AG09309 (cell line): ENCODE data around the gene STK25.

Source experiments
- DNase-seq: peaks from one replicate; pipeline ENCODE4 v3.0.0-alpha.2; 2010; ENCODE audit warnings: low read depth
- H3K4me3 ChIP-seq: 2 replicates; pipeline ENCODE4 v1.5.1; 2011; ENCODE audit warnings: mild to moderate bottlenecking, low read depth, low read length, moderate library complexity; ENCODE audit not compliant: control insufficient read depth
- CTCF ChIP-seq: IDR thresholded peaks from 2 replicates; pipeline ENCODE4 v1.5.1; 2011; ENCODE audit warnings: mild to moderate bottlenecking, low read depth, low read length, inconsistent platforms; ENCODE audit not compliant: insufficient read depth, control insufficient read depth; ENCODE audit errors: missing control alignments

STK25 gene

DNA sequence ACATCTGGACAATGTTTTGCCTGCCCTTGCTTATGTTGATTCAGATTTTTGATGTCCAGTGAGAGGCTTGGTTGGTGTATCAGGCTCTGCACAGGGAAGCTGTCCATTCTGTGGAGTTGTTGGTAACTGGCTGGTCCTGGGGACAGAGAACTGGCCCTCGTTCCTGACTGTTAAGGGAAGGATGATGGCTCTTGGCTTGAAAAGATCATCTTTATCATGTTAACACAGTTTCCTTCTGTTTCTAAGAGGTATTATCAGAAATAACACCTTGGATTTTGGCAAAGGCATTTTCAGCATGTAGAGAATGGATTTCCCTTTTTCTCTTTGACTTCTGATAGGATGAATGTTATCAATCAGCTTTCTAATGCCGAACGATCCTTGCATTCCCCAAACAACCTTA, 19.3 kb downstream of the STK25 start:
- H3K4me3 ChIP-seq, result no peak overlapping the region
- no peak for TF ChIP-seq CTCF
- DNase-seq, result no peak

- H3K4me3 ChIP-seq, result no peak overlapping the region
- no peak for DNase-seq
- no peak for TF ChIP-seq CTCF
Observed at GRCh38 chr2:241485172-241485911, 23.0 kb downstream of the STK25 start.

- no peak overlapping the region for H3K4me3 ChIP-seq
- TF ChIP-seq CTCF, result no peak
- DNase-seq, result no peak
Observed at GRCh38 chr2:241483305-241483704, 25.1 kb downstream of the STK25 start.

DNA sequence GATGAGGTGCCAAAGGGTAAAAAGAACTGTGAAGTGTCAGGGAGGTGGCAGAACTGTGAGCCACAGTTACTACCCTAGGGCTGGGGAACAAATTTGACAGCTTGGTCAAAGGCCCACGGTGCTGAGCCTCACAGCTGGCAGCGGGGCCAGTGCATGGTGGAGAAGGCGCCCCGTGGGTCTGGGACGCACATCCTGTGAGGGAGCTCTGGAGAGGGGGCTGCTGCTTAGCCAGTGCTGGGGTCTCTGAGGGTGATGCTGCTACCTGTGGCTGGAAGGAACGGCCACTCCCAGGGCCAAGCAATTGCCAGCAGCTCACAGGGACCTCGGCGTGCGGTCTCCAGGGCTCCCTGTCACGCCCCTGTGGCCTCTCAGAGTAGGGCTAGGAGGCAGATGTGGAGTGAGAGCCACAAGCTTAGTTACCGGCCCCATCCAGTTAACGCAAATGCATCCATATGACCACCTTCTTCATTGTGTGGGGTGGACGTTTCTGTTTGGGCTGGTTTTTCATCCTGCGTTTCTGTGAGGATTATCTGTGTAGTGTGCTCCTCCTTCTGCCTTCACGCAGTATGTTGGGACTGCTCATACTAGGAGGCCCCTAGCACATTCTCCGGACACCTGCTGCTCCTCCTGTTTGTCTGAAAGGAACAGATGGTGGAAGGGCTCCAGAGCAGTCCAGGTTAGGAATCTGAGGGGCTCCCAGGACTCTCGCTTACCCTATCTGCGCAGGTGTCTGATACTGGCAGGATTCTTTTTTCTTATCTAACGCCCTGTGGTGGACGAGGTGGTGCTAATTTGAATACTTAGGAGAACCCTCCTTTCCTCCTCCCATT, 26.0 kb downstream of the STK25 start:
- H3K4me3 ChIP-seq, result no peak overlapping the region
- DNase-seq, result no peak
- TF ChIP-seq CTCF, result no peak

- no peak for DNase-seq
- no peak for TF ChIP-seq CTCF
- no peak overlapping the region for H3K4me3 ChIP-seq
Observed at GRCh38 chr2:241481687-241482086, 26.7 kb downstream of the STK25 start.

DNA sequence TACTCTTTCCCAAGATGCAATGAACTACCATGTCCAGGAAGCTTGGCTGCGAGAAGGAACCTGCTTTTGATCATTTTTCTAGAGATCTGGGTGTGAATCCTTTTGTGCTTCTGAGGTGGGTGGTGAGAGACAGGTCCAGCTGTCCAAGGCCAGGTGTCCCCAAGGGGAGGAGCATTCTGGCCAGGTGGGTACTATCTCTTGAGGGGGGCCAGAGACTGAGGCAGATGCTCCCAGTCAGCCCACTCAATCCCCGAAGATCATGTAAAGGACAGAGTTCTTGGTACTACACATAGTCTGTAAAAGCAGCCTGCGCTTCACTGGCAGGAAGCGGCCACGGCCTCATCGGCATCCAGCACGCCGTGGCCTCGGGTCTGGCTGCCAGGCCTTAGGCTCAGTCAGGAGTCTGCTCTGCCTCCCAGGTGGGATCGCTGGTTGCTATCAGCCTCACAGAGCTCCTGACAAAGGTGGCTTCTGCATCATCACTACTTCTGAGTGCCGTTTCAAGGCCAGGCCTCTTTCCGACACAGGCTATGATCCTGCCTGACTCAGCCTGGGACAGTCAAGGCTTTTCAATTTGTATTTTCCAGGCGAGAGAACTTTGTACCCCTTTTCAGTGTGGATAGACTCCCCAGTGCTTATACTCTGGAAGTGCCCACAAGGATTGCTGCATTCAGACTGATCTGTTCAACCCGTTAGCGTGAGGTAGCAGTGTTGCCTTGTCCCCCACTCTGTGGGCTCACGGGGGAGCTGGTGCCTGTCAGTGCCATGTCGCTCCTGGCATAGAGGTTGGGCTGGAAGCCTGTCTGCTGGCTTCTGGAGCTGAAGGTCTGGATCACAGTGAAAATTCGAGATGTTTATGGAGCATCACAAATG, 29.1 kb downstream of the STK25 start:
- no peak for TF ChIP-seq CTCF
- no peak for DNase-seq

More for the DNA sequence above, 29.1 kb downstream of the STK25 start:
- no peak overlapping the region for H3K4me3 ChIP-seq
